Measurements from ENCODE around the gene FLII.
A peak's percentile ranks its signal among the peaks of the same experiment; 100 is the strongest.
"Not testable (repeated sequence)": the region's sequence is repeated elsewhere in the genome, so short reads cannot be mapped to it uniquely, and the experiment has no call there.

Gene FLII

DNA sequence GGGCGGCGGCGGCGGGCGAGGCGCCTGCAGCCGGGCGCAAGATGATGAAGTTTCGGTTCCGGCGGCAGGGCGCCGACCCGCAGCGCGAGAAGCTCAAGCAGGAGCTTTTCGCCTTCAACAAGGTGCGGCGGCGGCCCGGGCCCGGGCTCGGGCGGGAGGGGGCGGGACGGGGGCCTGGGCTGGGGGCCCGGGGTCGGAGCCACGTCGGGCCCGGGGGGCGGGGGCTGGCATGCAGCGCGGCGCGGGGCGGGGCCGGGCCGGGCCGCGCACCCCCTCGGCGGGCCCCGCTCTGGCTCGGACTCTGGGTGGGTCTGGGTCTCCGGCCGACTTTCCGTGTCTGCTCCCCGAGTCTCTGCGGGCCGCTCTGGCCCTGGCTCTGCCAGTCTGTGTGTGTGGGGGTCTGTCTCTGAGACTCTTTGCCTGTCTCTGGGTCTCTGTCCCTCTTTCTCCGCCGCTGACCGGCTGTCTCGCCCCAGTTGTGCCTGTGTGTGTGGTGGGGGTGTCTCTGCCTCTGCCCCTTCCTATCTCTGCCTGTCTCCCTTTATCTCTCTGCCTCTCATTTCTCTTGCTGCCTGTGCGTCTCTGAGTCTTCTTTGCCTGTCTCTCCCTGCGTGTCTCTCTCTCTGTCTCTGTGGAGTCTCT lies 32.8 kb downstream of the FLII start:
- Mint-ChIP-seq H3K27ac (peak overlapping the region; percentile 88), H3K9me3 (no peaks in the 10 kb centered on the region), H3K4me3 (peak overlapping the region; percentile 88), H3K4me1 (ENCODE audit: low read depth) (peaks cover 30% of the 10 kb centered on the region), H3K27me3 (no peaks in the 10 kb centered on the region), H3K36me3 (ENCODE audit: low read depth) (peaks cover 3% of the 10 kb centered on the region)
- no peak for DNase-seq

- DNase-seq = peak; percentile 97
- H3K4me1 Mint-ChIP-seq (ENCODE audit: low read depth) = peaks cover 30% of the 10 kb centered on the region
- no peaks in the 10 kb centered on the region for H3K27me3 Mint-ChIP-seq
- H3K4me3 Mint-ChIP-seq = peak within 1 kb of the TSS; percentile 88
- peak within 1 kb of the TSS; percentile 88 for H3K27ac Mint-ChIP-seq
- no peaks in the 10 kb centered on the region for H3K9me3 Mint-ChIP-seq
- peaks cover 3% of the 10 kb centered on the region for H3K36me3 Mint-ChIP-seq (ENCODE audit: low read depth)
Measured at GRCh38 chr17:18225121-18225641, 33.4 kb downstream of the FLII start, which contains the start of gene LLGL1. Gene LLGL1, plus strand, starts transcription at chr17:18225635. Its CDS starts 48 bp downstream, at chr17:18225683.

DNA sequence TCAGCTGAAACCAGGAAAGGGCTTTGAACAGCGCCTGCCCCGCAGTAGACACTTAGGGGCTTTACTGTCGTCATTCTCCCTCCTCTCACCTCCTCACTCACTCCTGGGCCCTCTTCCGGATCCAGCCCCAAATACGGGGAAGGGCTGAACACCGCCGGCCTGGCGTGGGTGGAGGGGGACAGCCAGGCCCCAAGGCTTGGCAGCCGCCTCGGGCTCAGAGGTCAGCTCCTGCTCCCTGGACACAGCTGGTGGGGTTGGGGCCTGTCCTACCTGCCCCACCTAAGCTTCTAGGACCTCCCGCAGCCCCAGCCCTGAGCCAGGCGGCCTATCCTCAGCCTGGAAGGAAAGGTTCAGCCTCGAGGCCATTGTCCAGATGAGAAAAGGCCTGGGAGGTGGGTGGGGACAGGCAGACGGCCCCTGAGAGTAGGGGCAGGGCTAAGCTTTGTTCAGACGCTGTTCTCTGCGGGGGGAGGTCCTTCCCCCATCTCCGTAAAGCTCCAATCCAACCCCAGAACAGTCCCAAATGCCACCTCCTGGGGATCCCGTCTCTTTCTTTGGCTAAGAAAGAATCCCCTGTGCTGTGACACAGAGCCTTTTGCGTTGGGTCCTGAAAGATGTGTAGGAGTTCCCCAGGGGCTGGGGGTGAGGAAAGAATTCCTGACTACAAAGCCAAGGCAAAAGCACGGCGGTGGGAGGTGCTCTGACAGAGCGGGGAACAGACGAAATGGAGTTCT lies 34.0 kb downstream of the FLII start:
- Mint-ChIP-seq H3K27me3 (no peaks in the 10 kb centered on the region), H3K36me3 (ENCODE audit: low read depth) (peaks cover 3% of the 10 kb centered on the region), H3K27ac (peak overlapping the region; percentile 33), H3K4me1 (ENCODE audit: low read depth) (peaks cover 30% of the 10 kb centered on the region), H3K9me3 (no peaks in the 10 kb centered on the region), H3K4me3 (peak overlapping the region; percentile 68)
- no peak for DNase-seq

DNA sequence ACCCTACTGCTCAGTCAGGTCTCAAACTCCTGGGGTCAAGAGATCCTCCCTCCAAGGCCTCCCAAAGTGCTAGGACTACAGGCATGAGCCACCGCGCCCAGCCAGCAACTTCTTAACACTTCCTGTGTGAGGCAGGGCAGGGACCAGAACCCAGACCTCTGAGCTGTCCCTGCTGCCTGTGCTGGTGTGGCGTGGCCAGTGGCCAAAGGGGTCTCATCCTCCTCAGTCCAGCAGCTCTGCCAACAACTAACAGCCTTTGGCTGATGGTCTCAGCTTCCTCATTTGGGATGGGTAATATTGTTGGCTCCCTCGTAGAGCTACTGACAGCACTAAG lies 34.5 kb downstream of the FLII start:
- no peak for DNase-seq
- no peak overlapping the region for H3K27ac Mint-ChIP-seq
- H3K9me3 Mint-ChIP-seq = no peaks in the 10 kb centered on the region
- H3K4me3 Mint-ChIP-seq = no peak overlapping the region
- peaks cover 30% of the 10 kb centered on the region for H3K4me1 Mint-ChIP-seq (ENCODE audit: low read depth)
- peaks cover 3% of the 10 kb centered on the region for H3K36me3 Mint-ChIP-seq (ENCODE audit: low read depth)
- H3K27me3 Mint-ChIP-seq = no peaks in the 10 kb centered on the region

DNA sequence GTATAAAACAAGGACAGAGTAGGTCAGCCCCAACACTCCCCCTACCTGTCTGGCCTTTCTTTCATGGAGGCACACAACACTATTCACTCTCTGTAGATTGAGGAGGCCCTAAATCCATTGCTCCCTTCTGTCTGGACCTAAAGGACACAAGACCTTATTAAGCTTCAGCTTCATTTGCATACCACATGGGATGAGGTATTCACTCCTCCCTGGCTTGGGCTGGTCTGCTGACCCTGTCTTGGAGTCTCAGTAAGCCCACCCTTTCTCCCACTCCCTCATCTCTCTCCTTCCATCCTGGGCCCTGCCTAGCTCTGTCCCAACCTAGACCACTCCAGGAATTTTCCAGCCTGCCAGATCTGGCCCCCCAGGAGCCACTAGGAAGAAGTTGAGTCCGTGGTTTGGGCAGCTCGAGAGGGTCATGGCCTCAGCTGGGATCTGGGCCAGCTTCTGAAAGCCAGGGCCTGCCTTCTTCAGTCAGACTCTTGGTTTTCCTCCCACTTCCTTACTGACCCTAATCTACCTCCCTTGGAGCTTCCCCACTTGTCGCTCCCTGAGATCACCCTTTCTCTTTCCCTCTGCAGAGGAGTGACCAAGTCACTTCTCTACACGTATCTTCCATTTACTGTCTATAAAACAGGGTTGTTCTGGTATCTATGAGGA lies 39.7 kb downstream of the FLII start:
- Mint-ChIP-seq H3K36me3 (ENCODE audit: low read depth) (no peaks in the 10 kb centered on the region), H3K27me3 (no peaks in the 10 kb centered on the region), H3K27ac (peak overlapping the region; percentile 11), H3K4me3 (no peak overlapping the region), H3K9me3 (no peaks in the 10 kb centered on the region), H3K4me1 (ENCODE audit: low read depth) (no peaks in the 10 kb centered on the region)
- no peak for DNase-seq

- no peaks in the 10 kb centered on the region for H3K4me1 Mint-ChIP-seq (ENCODE audit: low read depth)
- DNase-seq = peak; percentile 83
- H3K27me3 Mint-ChIP-seq = no peaks in the 10 kb centered on the region
- H3K9me3 Mint-ChIP-seq = no peaks in the 10 kb centered on the region
- H3K4me3 Mint-ChIP-seq = no peak overlapping the region
- peaks cover 2% of the 10 kb centered on the region for H3K36me3 Mint-ChIP-seq (ENCODE audit: low read depth)
- no peak overlapping the region for H3K27ac Mint-ChIP-seq
Measured at GRCh38 chr17:18217412-18218015, 41.0 kb downstream of the FLII start.

DNA sequence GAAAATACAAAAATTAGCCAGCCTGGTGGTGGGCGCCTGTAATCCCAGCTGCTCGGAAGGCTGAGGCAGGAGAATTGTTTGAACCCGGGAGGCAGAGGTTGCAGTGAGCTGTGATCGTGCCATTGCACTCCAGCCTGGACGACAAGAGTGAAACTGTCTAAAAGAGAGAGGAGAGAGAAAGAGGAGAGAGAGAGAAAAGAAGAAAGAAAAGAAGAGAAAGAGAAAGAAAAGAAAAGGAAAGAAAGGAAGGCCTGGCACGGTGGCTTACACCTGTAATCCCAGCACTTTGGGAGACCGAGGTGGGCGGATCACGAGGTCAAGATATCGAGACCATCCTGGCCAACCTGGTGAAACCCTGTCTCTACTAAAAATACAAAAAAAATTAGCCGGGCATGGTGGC lies 41.6 kb downstream of the FLII start:
- not testable (repeated sequence) for H3K4me3 Mint-ChIP-seq; H3K27ac Mint-ChIP-seq; DNase-seq; H3K36me3 Mint-ChIP-seq (ENCODE audit: low read depth); H3K27me3 Mint-ChIP-seq; H3K9me3 Mint-ChIP-seq; H3K4me1 Mint-ChIP-seq (ENCODE audit: low read depth)

- Mint-ChIP-seq H3K4me3 (no peak overlapping the region), H3K4me1 (ENCODE audit: low read depth) (no peaks in the 10 kb centered on the region), H3K36me3 (ENCODE audit: low read depth) (peaks cover 28% of the 10 kb centered on the region), H3K27ac (peak overlapping the region; percentile 52), H3K27me3 (no peaks in the 10 kb centered on the region), H3K9me3 (no peaks in the 10 kb centered on the region)
- no peak for DNase-seq
Measured at GRCh38 chr17:18213666-18214270, 44.8 kb downstream of the FLII start.

DNA sequence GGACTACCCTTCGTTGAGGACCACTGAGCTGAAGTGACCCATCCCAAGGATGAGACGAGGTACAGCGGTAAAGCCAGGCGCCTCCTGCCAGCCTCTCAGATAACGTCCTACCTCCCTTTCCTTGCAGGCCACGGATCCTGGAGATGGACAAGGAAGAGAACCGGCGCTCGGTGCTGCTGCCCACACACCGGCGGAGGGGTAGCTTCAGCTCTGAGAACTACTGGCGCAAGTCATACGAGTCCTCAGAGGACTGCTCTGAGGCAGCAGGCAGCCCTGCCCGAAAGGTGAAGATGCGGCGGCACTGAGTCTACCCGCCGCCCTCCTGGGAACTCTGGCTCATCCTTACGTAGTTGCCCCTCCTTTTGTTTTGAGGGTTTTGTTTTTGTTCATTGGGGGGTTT lies 50.4 kb downstream of the FLII start:
- H3K27ac Mint-ChIP-seq = no peak overlapping the region
- no peaks in the 10 kb centered on the region for H3K27me3 Mint-ChIP-seq

DNA sequence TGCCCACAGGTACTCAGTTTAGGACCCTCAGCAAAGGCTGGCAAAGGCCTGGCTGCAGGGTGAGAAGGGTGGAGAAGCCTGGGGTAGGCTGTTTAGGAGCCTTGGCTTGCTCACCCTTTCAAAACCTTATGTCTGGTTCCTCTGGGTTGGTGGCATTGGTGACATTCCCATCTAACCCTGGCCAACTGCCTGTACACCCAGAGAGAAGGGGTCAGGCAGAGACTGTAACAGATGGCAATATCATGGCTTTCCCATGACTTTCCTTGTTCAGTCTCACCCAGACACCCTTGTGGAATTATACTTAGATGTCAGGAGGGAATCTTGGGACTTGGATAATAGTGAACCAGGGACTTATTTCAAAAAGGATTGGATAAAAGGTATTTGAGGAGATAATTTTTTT lies 51.6 kb downstream of the FLII start:
- no peak overlapping the region for H3K27ac Mint-ChIP-seq
- H3K9me3 Mint-ChIP-seq = no peaks in the 10 kb centered on the region
- no peaks in the 10 kb centered on the region for H3K27me3 Mint-ChIP-seq
- H3K4me3 Mint-ChIP-seq = no peak overlapping the region
- peaks cover 2% of the 10 kb centered on the region for H3K4me1 Mint-ChIP-seq (ENCODE audit: low read depth)
- peaks cover 72% of the 10 kb centered on the region for H3K36me3 Mint-ChIP-seq (ENCODE audit: low read depth)
- DNase-seq = no peak

More for the DNA sequence above, 50.4 kb downstream of the FLII start:
- no peaks in the 10 kb centered on the region for H3K4me1 Mint-ChIP-seq (ENCODE audit: low read depth)
- peaks cover 70% of the 10 kb centered on the region for H3K36me3 Mint-ChIP-seq (ENCODE audit: low read depth)
- no peaks in the 10 kb centered on the region for H3K9me3 Mint-ChIP-seq
- no peak overlapping the region for H3K4me3 Mint-ChIP-seq
- no peak for DNase-seq

DNA sequence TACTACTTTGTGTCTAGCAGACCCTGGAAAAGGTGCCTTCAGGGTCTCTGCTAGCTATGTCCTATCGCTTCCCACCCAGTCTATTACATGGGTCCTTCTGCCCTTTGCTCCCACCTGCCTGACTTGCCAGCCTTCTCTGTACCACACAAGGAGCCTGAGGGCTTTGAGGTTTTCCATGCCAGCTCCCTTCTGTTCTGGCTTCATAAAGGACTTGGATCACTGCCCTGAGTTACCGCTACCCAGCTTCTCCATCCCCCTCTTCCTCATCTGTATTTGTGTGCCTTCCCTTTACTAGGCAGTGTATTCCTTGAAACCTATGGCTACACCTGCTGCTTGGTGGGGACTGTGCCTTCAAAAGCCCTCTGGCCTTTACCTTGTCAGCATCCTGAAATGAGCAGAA lies 52.7 kb downstream of the FLII start:
- H3K9me3 Mint-ChIP-seq = no peaks in the 10 kb centered on the region
- H3K27me3 Mint-ChIP-seq = no peaks in the 10 kb centered on the region
- peak overlapping the region; percentile 65 for H3K27ac Mint-ChIP-seq

GRCh38 chr17:18203308-18203707 lies 55.2 kb downstream of the FLII start:
- Mint-ChIP-seq H3K27me3 (no peaks in the 10 kb centered on the region), H3K27ac (peak overlapping the region; percentile 74), H3K9me3 (no peaks in the 10 kb centered on the region), H3K4me1 (ENCODE audit: low read depth) (peaks cover 29% of the 10 kb centered on the region), H3K36me3 (ENCODE audit: low read depth) (peaks cover 74% of the 10 kb centered on the region), H3K4me3 (no peak overlapping the region)
- DNase-seq = no peak

More for the DNA sequence above, 52.7 kb downstream of the FLII start:
- DNase-seq = no peak
- Mint-ChIP-seq H3K36me3 (ENCODE audit: low read depth) (peaks cover 75% of the 10 kb centered on the region), H3K4me3 (no peak overlapping the region), H3K4me1 (ENCODE audit: low read depth) (peaks cover 8% of the 10 kb centered on the region)

DNA sequence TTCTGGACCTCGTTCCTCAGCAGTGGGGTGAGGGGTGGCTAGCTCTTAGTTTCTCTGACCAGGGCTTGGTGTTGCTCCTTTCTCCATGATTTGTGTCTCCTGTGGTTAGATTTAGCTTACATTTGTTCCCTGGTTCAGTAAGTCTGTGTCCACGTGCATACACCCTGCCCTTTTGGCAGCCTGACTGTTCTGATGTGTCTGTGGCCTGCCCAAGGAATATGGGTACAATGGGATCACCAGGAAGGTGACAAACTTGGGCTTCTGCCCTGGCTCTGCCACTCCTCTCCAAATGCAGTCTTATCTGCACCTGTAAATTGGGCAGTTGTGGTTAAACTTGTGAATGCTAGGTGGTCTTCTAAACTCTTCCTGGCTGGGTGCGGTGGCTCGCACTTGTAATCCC lies 57.4 kb downstream of the FLII start:
- no peaks in the 10 kb centered on the region for H3K27me3 Mint-ChIP-seq
- DNase-seq = no peak
- H3K4me3 Mint-ChIP-seq = no peak overlapping the region
- peaks cover 49% of the 10 kb centered on the region for H3K4me1 Mint-ChIP-seq (ENCODE audit: low read depth)
- peak overlapping the region; percentile 38 for H3K27ac Mint-ChIP-seq
- peaks cover 75% of the 10 kb centered on the region for H3K36me3 Mint-ChIP-seq (ENCODE audit: low read depth)
- H3K9me3 Mint-ChIP-seq = no peaks in the 10 kb centered on the region

- no peaks in the 10 kb centered on the region for H3K9me3 Mint-ChIP-seq
- H3K4me1 Mint-ChIP-seq (ENCODE audit: low read depth) = peaks cover 70% of the 10 kb centered on the region
- DNase-seq = no peak
- peak overlapping the region; percentile 84 for H3K27ac Mint-ChIP-seq
- no peaks in the 10 kb centered on the region for H3K27me3 Mint-ChIP-seq
- peaks cover 84% of the 10 kb centered on the region for H3K36me3 Mint-ChIP-seq (ENCODE audit: low read depth)
- H3K4me3 Mint-ChIP-seq = no peak overlapping the region
Measured at GRCh38 chr17:18198530-18198929, 60.0 kb downstream of the FLII start.

Measured in activated T-cell treated with anti-CD3 and anti-CD28 coated beads, Interleukin-2, amount 50 U/mL, for 24 hours (primary cell).